ENCODE results near the gene TOMM70.

GRCh38 chr3:100339786-100340185 is 61.1 kb downstream of the TOMM70 start:
- TF ChIP-seq CTCF (IDR thresholded peaks at IDR 0.05) (no peak), POLR2AphosphoS5 (IDR thresholded peaks at IDR 0.05; ENCODE audit: insufficient read depth in 1 of 2, low read depth in 1 of 2) (no peak)
